Thoracic aorta (tissue), 2 donors: ENCODE results near the gene ADAMTSL3. TPM values are rescaled to one million over a fixed set of nuclear protein-coding genes. Genes with fewer than 3 reads are reported as not detected.

Source experiments
- ATAC-seq: fragments of 150-250 bp; one replicate; pipeline ENCODE4 v1.8.0; 2017; ENCODE audit warnings: low read depth; ENCODE audit not compliant: insufficient number of reproducible peaks, low FRiP score
- DNase-seq: peaks from one replicate; pipeline ENCODE4 v3.0.0-alpha.2; 2020; ENCODE audit warnings: low spot score
- H3K27ac ChIP-seq, 2 donors: fragments of 200-600 bp; sonication (generic); 1 replicate in 1 of 2; 2 replicates in 1 of 2; pipeline ENCODE4 v1.5.1; 2016; ENCODE audit warnings: mild to moderate bottlenecking in 2 of 2, moderate library complexity in 2 of 2
- H3K27me3 ChIP-seq: fragments of 200-600 bp; sonication (generic); replicated peaks from 2 replicates; pipeline ENCODE4 v1.6.0; 2016; ENCODE audit warnings: mild to moderate bottlenecking; ENCODE audit not compliant: insufficient read depth
- H3K36me3 ChIP-seq: fragments of 200-600 bp; sonication (generic); one replicate; pipeline ENCODE4 v1.5.1; 2016
- H3K4me1 ChIP-seq, 2 donors: fragments of 200-600 bp; sonication (generic); 1 replicate in 1 of 2; 2 replicates in 1 of 2; pipeline versions ENCODE4 v1.5.1 to v1.6.0; 2016; ENCODE audit warnings: low read depth in 2 of 2, mild to moderate bottlenecking in 1 of 2; ENCODE audit not compliant: control insufficient read depth in 1 of 2
- H3K4me3 ChIP-seq: fragments of 200-600 bp; sonication (generic); 2 replicates; pipeline ENCODE4 v1.5.1; 2016; ENCODE audit warnings: mild to moderate bottlenecking
- H3K9me3 ChIP-seq: fragments of 200-600 bp; sonication (generic); 2 replicates; pipeline ENCODE4 v1.5.1; 2016
- CTCF ChIP-seq: fragments of 200-600 bp; sonication (generic); IDR thresholded peaks from one replicate; pipeline ENCODE4 v1.5.1; 2019; ENCODE audit warnings: antibody characterized with exemption
- total RNA-seq, 2 donors: library from RNA; depleted of rRNA; stranded (reverse); fragments of >200 nt; gene quantifications; one replicate each; pipeline versions ENCODE4 v1.1.0 to v1.2.3, GENCODE V29; 2016

Gene ADAMTSL3
- total RNA-seq, 2 donors from 2014 or later: 41.4 to 45.4 TPM

GRCh38 chr15:83842281-83842680 lies 188.4 kb downstream of the ADAMTSL3 start:
- no peak for ATAC-seq
- H3K27me3 ChIP-seq: no peaks in the 10 kb centered on the region
- H3K9me3 ChIP-seq: no peaks in the 10 kb centered on the region
- DNase-seq: no peak
- H3K4me3 ChIP-seq: no peak overlapping the region
- no peak overlapping the region for H3K27ac ChIP-seq
- H3K36me3 ChIP-seq: no peaks in the 10 kb centered on the region
- H3K4me1 ChIP-seq: peaks cover 3 to 29% of the 10 kb centered on the region in 2 donors
- TF ChIP-seq CTCF: no peak

- no peak overlapping the region for H3K4me3 ChIP-seq
- peaks cover 6 to 35% of the 10 kb centered on the region in 2 donors for H3K4me1 ChIP-seq
- no peaks in the 10 kb centered on the region for H3K27me3 ChIP-seq
- DNase-seq: no peak
- no peak for ATAC-seq
- peak overlapping the region in 1 of 2 donors; percentile 18 for H3K27ac ChIP-seq
- no peak for TF ChIP-seq CTCF
- H3K9me3 ChIP-seq: no peaks in the 10 kb centered on the region
- no peaks in the 10 kb centered on the region for H3K36me3 ChIP-seq
Observed at GRCh38 chr15:83843471-83843871, 189.5 kb downstream of the ADAMTSL3 start.

- no peaks in the 10 kb centered on the region for H3K9me3 ChIP-seq
- no peak overlapping the region for H3K27ac ChIP-seq
- peaks cover 6 to 46% of the 10 kb centered on the region in 2 donors for H3K4me1 ChIP-seq
- ATAC-seq (no peak), DNase-seq (no peak)
- no peak overlapping the region for H3K4me3 ChIP-seq
- H3K27me3 ChIP-seq: no peaks in the 10 kb centered on the region
- no peaks in the 10 kb centered on the region for H3K36me3 ChIP-seq
- TF ChIP-seq CTCF: no peak
Observed at GRCh38 chr15:83844742-83845141, 190.8 kb downstream of the ADAMTSL3 start.

- Histone ChIP-seq H3K4me1 (peaks cover 6 to 46% of the 10 kb centered on the region in 2 donors), H3K36me3 (no peaks in the 10 kb centered on the region), H3K9me3 (no peaks in the 10 kb centered on the region), H3K27ac (no peak overlapping the region), H3K4me3 (no peak overlapping the region), H3K27me3 (no peaks in the 10 kb centered on the region)
- no peak for TF ChIP-seq CTCF
- DNase-seq (no peak), ATAC-seq (no peak)
Observed at GRCh38 chr15:83845230-83845629, 191.3 kb downstream of the ADAMTSL3 start.

GRCh38 chr15:83846847-83847246 lies 192.9 kb downstream of the ADAMTSL3 start:
- H3K27ac ChIP-seq: no peak overlapping the region
- DNase-seq (no peak), ATAC-seq (no peak)
- no peaks in the 10 kb centered on the region for H3K36me3 ChIP-seq
- no peak for TF ChIP-seq CTCF
- no peaks in the 10 kb centered on the region for H3K9me3 ChIP-seq
- no peak overlapping the region for H3K4me3 ChIP-seq
- no peaks in the 10 kb centered on the region for H3K27me3 ChIP-seq
- H3K4me1 ChIP-seq: peaks cover 6 to 46% of the 10 kb centered on the region in 2 donors
